ENCODE data around the gene MRGPRX1. TPM values are rescaled to one million over a fixed set of nuclear protein-coding genes. Genes with fewer than 3 reads are reported as not detected.

The MRGPRX1 gene
- total RNA-seq (not detected in 2 replicates), polyA plus RNA-seq (not detected in 2 replicates), polyA minus RNA-seq (not detected in 2 replicates), Bru-seq, nascent RNA (not detected), BruChase-seq, experiment 1, labeled RNA remaining after a 6-hour chase (not detected), BruChase-seq, experiment 2, labeled RNA remaining after a 2-hour chase (not detected)
- not detected in 2 replicates for polyA plus RNA-seq (2011; cell fraction: cytosol; rRNA removed)
- polyA plus RNA-seq (2011; cell fraction: nucleus; rRNA removed), result not detected in 2 replicates
- not detected in 2 replicates for polyA plus RNA-seq (2012)
- not detected for polyA minus RNA-seq (2011; cell fraction: cytosol; rRNA and poly(A)+ RNA removed)
- polyA minus RNA-seq (2011; cell fraction: nucleus; rRNA and poly(A)+ RNA removed), result not detected in 2 replicates
- long read RNA-seq, result 0 reads

GRCh38 chr11:18939314-18939713 is at the start of gene MRGPRX1:
Gene MRGPRX1, minus strand, starts transcription at chr11:18939414. Its CDS starts 4,630 bp downstream, at chr11:18934784.
- DNase-seq (ENCODE audit: low read depth, low spot score), result no peak
- no peaks in the 10 kb centered on the region for H3K27me3 ChIP-seq (ENCODE audit: control insufficient read depth in 2 of 2, insufficient read depth in 2 of 2, low read length in 2 of 2)
- H3K79me2 ChIP-seq (ENCODE audit: control insufficient read depth, insufficient read depth, low read length), result no peaks in the 10 kb centered on the region
- H3K9ac ChIP-seq (replicated peaks; ENCODE audit: extremely low read depth, insufficient read depth, low read length), result no peak within 1 kb of the TSS
- ChIA-PET CTCF (no interaction called here), POLR2A (no interaction called here)
- H3K4me1 ChIP-seq (ENCODE audit: control insufficient read depth, extremely low read depth, insufficient read depth, low read length), result no peaks in the 10 kb centered on the region
- no peaks in the 10 kb centered on the region for H3K9me1 ChIP-seq (replicated peaks; ENCODE audit: control insufficient read depth, extremely low read depth, insufficient read depth, low read length)
- no peaks in the 10 kb centered on the region for H3K9me3 ChIP-seq (replicated peaks; ENCODE audit: control insufficient read depth, insufficient read depth, low read length)
- no peak for FAIRE-seq
- dilution Hi-C loops (cut with MboI; ENCODE audit: extremely low pct_ligation_motif_present, low sequenced_read_pairs), result no loop called here
- H4K20me1 ChIP-seq (replicated peaks; ENCODE audit: control insufficient read depth, extremely low read depth, insufficient read depth, low read length), result no peaks in the 10 kb centered on the region
- H3K4me3 ChIP-seq (replicated peaks in 1 of 3; ENCODE audit: insufficient read depth in 1 of 3, low read depth in 1 of 3, low read length in 3 of 3), result no peak within 1 kb of the TSS
- TF ChIP-seq JUN (IDR thresholded peaks at IDR 0.05; ENCODE audit: borderline replicate concordance, insufficient read depth, insufficient read length, low read depth), result no peak
- TF ChIP-seq POLR2A (IDR thresholded peaks at IDR 0.05; ENCODE audit: low read depth, low read length), result no peak
- TF ChIP-seq MAX (IDR thresholded peaks at IDR 0.05; ENCODE audit: insufficient read depth, insufficient read length), result no peak
- no peak for TF ChIP-seq FOS (IDR thresholded peaks at IDR 0.05; ENCODE audit: borderline replicate concordance, insufficient read depth, low read length)
- TF ChIP-seq EZH2 (IDR thresholded peaks at IDR 0.05; ENCODE audit: borderline replicate concordance, low read depth, low read length, severe bottlenecking), result no peak
- TF ChIP-seq GATA2 (IDR thresholded peaks at IDR 0.05; ENCODE audit: insufficient read depth, insufficient read length, low read depth, low read length), result no peak
- no peak for TF ChIP-seq CTCF (IDR thresholded peaks at IDR 0.05; ENCODE audit: extremely low read depth in 1 of 2, insufficient read depth in 1 of 2, low read depth in 1 of 2, low read length in 2 of 2)
- no peak for TF ChIP-seq POLR2AphosphoS5 (IDR thresholded peaks at IDR 0.05; ENCODE audit: insufficient read depth, low read depth, low read length)
- TF ChIP-seq MYC (IDR thresholded peaks at IDR 0.05; ENCODE audit: low read depth, low read length), result no peak
- H2AFZ ChIP-seq (ENCODE audit: low read depth, low read length), result no peak within 1 kb of the TSS
- H3K36me3 ChIP-seq (ENCODE audit: control insufficient read depth in 2 of 2, extremely low read depth in 1 of 2, insufficient read depth in 2 of 2, low read length in 2 of 2), result no peaks in the 10 kb centered on the region
- no peak within 1 kb of the TSS for H3K4me2 ChIP-seq (ENCODE audit: insufficient read depth, low read length)
- no peak within 1 kb of the TSS for H3K27ac ChIP-seq (ENCODE audit: insufficient read depth, low read depth, low read length)
- BruUV-seq (replicated peaks), result no TSS peak
- intact Hi-C loops (cut with micrococcal nuclease), result no loop called here

Measured in endothelial cell of umbilical vein (primary cell).